HG03442 (cell line): ENCODE measurements around the gene DCT.
"Not testable (repeated sequence)": the region's sequence is repeated elsewhere in the genome, so short reads cannot be mapped to it uniquely, and the experiment has no call there.

Source experiments
- ATAC-seq: cut with Tn5 transposase; IDR thresholded peaks from one replicate; pipeline ENCODE4 v1.9.1; 2021; ENCODE audit warnings: mild to moderate bottlenecking, moderate library complexity; ENCODE audit not compliant: unreplicated experiment

Gene DCT

DNA sequence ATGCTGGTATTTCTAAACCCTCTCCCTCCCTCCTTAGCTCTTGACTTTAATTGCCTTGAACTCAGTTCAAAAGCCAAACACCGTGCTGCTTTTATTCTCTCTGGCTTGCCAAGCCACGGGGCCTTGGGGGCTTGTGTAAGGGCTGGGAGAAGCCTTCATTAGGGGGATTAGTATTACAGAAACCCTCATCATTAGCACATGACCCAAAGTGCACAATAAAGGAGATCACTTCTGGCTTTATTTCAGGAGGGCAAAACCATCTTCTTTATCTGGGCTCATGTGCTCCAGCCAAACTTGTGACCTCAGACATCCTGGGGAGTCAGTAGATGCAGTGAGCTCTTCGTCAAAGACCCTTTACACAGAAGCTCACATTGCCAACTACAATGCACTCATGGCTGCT, at the start of gene DCT:
DCT (minus strand) TSS at position 67 of the 400 bp plus-strand sequence. CDS start 427 bp downstream, outside the sequence.
- ATAC-seq, result no peak

DNA sequence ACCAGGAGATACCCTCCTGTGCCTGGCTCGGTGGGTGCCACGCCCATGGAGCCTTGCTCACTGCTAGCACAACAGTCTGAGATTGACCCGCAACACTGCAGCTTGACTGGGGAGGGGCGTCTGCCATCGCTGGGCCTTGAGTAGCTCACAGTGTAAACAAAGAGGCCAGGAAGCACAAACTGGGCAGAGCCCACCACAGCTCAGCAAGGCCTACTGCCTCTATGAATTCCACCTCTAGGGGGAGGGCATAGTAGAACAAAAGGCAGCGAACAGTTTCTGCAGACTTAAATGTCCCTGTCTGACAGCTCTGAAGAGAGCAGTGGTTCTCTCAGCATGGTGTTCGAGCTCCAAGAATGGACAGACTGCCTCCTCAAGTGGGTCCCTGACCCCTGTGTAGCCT, 47.5 kb upstream of the DCT start:
- ATAC-seq, result not testable (repeated sequence)

DNA sequence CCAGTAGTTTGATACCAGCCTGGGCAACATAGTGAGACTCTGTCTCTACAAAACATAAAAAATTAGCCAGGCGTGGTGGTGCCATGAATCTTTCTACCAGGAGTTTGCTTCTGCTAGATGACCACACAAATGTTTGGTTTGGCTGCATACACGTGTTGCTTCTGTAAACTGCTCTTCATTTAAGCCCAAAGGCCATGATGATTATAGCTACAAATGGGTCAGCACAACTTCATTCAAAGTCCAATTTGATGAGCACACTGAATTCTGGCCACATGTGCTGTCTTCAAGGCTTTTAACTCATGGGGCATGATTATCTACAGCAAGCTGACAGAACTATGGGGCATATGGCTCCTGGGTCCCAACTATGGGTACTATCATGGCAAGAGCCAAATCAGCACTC, 46.3 kb upstream of the DCT start:
- no peak for ATAC-seq

DNA sequence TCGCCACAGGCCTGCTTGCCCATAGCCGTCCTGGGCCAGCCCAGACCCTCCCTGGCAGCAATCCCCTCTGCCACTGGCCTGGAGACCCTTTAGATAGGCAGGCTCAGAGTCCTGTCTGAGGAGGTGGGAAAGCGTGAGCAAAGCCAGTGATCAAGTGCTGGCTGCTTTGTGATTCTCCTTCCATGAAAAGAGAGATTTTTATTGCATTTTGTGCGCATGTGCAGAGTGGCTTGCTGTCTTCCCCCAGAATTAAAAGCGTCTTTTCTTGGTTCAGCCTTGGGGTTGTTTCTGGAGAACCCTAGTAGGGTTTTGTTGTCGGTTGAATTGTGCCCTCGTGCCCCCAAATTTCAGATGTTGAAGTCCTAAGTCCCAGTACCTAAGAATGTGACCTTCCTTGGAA, 44.9 kb upstream of the DCT start:
- ATAC-seq, result no peak

DNA sequence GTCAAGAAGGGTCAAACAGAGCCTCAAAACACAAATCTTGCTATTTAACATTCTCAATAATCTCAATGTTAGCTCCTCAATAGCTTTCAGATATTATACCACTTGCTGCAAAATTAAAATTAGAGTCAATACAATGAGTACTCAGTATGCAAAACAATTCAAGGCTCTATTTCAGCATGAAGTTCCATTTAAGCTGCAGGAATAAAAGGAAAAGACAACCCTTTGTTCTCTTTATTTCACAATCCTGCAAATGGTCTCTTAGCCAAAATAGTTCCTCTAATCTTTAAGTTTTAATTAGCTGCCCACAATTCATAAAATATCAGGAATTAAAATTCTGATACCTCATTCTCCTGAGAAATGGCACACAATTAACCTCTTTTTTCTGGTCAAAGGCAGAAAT, 40.5 kb upstream of the DCT start:
- ATAC-seq, result no peak

DNA sequence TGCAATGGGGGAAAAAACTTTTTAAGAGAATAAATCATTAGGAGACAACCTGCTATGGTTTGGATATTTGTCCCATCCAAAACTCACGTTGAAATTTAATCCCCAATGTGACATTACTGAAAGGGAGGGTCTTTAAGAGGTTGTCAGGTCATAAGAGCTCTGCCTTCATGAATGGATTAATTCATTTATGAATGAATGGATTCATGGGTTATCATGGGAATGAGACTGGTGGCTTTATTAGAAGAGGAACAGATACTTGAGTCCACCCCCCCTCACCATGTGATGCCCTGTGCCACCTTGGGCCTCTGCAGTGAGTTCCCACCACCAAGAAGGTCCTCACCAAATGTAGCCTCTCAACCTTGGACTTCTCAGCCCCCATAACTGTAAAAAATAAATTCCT, 37.0 kb upstream of the DCT start:
- no peak for ATAC-seq

DNA sequence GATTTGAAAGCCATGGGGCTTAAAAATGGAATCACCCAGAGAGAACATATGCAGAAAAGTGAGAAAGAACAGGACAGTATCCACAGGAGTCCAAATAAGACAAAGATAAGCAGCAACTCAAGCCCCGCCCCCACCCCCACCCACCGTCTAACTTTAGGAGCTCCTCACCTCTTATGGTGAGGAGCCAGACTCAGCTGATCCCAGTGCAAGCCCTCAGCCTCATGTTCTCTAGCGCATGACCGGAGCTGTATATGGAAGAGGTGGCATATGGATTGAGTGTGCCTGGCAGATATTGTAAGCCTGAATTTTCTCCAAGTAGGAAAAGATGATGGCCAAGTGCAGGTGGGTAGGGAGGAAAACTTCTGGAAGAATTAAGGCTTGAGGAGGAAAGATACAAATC, 36.4 kb upstream of the DCT start:
- ATAC-seq, result no peak

DNA sequence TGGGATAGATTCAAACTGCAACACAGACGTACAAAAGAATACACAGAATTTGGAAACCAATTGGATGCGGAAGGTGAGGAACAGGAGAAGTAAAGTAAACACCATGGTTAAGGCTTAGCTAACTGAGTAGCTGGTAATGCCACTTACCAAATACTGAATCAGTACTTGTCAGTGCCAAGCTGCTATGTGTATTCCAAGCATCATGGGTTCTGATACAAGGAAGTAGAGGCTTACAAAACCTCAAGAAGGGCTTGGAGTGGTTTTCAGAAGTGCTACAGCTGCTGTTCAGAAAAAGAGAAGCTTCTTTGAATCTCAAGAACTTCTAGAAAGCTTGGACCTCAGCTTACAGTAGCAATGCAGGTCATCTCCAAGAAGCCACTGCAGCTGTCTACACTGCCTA, 35.9 kb upstream of the DCT start:
- ATAC-seq, result no peak

DNA sequence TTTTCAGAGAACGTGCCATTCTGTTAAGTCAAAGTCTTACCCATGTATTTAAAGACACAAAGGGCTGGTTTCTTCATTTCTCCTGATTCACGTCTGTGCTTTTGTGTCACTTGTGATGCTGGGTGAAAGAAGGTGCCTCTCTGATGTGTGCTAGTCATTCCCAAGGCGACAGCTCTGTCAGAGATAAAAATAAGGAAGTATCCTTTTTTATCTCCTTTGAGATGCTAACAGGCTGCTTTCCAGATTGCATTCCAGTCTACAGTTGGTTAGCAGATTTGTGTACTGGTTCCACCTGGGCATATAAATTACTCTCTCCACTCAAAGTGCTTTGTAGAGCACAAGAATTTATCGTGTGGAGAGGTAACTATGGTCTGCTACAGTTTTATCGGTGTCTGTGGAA, 33.5 kb upstream of the DCT start:
- no peak for ATAC-seq

DNA sequence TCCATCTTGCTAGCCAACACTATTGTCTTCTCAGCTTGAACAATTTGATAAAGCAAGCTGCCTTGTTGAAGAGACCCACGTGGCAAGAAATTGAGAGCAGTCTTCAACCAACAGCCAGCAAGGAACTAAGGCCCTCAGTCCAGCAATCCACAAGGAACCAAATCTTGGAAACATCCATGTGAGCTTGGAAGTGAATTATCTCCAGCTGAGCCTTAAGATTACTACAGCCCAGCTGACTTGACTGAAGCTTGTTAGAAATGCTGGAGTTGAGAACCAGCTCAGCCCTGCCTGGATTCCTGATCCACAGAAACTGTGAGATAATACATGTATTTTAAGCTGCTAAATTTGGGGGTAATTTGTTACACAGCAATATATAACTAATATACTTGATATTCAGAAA, 26.2 kb upstream of the DCT start:
- no peak for ATAC-seq

DNA sequence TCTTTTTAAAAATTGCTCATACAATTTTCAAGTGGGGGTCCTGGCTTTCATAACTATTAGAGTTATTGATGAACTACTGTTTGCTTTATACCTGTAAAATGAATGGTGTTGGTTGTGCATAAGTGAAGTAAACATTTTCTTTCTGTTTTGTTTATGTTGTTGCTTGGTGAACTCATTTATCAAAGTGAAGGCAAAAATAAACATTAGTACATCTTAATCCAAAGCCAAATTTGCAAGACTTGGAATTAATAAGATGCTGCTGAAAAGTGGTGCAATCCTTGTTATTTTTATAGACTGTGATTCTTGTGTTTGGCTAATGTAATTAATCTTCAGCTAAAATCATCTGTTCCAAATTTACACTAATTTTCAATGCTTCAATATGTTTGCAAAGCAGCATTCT, 24.4 kb upstream of the DCT start:
- no peak for ATAC-seq

DNA sequence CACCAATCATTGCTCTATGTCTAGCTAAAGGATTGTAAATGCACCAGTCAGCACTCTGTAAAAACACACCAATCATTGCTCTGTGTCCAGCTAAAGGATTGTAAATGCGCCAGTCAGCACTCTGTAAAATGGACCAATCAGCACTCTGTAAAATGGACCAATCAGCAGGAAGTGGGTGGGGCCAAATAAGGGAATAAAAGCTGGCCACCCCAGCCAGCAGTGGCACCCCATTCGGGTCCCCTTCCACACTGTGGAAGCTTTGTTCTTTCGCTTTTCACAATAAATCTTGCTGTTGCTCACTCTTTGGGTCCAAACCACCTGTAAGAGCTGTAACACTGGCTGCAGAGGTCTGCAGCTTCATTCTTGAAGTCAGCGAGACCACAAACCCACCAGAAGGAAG, 19.3 kb upstream of the DCT start:
- not testable (repeated sequence) for ATAC-seq

DNA sequence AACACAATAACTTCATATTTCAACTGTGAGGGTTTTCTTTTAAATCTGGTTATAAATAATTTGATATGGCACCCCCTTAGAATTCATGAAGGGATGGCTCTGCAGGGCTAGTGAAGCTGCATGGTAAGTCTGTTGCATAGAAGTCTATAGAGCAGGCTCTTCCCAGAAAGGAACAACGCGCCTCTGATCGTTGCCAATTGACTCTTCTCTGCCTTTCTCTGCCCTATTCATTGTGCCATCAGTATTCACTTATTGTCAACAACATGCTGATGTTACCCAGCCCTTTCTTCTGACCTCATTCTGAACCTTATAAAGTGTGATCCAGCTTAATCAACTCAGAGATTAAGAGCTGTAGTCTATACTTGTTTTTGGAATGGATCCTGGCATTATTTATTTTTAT, 16.3 kb upstream of the DCT start:
- ATAC-seq, result no peak

DNA sequence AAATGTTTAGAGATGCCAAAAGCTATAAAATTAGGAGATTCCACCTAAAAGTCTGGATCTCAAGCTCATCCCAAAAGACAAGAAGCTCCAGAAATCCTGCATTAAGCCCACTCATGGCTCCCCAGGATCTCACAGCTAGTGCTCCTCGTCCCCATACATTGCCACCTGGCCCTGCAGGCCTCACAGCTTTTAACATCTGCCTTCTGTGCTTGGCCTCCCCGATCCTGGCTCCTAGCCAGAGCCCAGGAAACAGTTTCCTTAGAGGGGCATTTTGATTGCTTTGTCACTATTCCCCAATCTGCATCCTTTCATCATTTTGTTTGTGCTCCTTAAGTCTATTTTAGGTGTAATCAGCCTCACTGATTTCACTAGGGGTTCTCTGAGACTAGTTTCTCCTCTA, 14.5 kb upstream of the DCT start:
- no peak for ATAC-seq

DNA sequence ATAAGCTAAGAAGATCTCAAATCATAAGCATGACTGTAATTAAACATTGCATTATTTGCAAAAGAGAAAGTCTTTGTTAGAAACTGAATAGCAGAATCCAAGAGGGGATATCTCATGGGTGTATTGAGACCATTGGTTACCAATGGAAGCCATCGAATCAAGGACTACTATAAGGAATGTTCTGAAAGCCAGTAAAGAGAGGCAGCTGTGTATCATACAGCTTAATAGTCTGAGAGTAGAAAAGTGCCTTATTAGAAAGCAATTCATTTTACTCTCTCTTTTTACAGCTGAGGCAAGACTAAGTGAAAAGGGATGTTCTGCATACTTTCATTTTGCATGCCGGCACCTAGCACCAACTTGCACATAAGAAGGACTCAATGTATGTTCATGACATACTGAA, 7.6 kb upstream of the DCT start:
- no peak for ATAC-seq

DNA sequence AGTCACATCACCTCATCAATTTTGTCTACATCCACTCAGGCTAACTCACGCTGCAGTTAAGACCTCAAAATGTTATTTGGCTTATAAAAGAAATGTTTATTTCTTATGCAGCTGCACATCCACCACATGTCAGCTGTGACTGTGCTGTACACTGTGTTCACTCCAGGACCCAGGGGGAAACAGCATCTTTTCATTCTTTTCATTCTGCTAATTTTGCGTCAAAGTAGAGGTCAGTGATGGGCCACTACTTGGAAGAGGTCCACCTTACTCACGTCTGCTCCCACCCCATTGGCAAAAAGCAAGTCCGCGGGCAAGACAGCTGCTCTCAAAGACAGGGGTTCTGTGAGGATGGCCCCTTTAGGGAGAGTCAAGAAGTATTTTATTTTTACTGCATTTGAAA, 4.5 kb upstream of the DCT start:
- ATAC-seq, result no peak

DNA sequence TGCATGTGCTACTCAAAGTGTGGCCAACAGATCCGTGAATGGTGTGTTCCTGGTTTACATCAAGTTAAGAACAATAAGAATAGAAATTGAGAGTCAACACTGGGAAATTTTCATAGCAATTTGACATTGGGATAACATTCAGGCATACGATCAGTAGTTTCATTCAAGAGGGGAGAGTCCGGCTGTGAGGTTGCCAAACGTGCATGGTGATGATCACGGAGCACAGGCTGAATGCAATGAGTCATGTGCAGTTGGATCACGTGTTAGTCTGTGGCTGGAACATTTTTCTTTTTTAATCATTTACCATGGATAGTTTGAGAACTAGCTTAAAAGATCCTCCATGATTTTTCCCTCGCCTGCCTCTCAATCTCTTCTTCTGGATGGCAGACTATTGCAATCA, 2.5 kb upstream of the DCT start:
- no peak for ATAC-seq

DNA sequence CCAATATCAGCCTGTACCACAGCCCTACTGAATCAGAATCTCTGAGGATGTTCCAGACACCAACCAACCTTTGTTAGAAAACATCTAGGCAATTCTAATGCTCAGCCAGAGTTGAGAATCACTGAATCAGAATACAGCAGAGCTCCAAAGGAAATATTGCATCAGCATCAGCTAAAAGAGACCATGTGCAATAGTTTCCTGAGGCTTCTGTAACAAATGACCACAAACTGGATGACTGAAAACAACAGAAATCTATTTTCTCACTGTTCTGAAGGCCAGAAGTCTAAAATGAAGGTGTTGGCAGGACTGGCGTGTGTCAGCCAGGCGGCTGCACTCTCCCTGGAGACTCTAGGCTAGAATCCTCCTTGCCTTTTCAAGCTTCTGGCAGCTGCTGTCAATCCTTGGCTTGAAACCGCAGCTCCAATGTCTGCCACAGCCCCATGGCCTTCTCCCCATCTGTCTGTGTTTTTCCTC, 1.2 kb upstream of the DCT start:
- no peak for ATAC-seq

DNA sequence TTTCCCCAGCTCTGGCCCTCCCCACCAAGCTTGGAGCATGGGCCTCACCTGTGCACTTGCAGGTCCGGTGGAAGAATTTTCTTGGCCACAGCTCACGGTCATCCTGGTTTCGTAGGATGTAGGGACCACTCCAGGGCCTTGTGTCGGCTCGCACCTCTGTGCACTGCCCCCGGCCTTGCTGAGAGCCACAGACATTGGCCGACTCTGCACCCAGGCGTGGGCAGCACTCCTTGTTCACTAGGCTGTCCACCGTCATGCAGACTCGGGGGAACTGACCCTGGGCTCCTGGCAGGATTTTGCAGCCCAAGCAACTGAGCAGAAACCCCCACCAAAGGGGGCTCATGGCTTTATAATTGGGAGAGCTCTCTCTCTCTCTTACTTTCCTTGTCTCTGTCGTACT, 569 bp downstream of the DCT start:
- no peak for ATAC-seq

DNA sequence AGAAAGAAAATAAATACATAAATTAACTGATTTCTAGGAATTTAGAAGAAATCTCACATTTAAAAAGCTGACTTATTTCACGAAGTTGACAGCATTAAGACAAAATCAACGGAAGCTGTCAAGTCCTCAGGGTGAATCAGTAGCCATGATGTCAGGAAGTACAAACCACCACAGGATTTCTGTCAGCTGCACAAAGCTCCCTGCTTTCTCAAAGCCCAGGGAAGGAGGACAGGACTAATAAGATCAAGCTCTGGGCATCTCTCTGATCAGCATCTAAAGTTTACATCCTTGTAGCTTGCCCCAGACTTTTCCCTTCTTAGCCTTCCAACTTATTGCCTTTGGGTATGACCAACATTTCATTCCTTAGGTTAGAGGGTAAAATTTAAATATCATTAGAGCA, 9.4 kb downstream of the DCT start:
- no peak for ATAC-seq

DNA sequence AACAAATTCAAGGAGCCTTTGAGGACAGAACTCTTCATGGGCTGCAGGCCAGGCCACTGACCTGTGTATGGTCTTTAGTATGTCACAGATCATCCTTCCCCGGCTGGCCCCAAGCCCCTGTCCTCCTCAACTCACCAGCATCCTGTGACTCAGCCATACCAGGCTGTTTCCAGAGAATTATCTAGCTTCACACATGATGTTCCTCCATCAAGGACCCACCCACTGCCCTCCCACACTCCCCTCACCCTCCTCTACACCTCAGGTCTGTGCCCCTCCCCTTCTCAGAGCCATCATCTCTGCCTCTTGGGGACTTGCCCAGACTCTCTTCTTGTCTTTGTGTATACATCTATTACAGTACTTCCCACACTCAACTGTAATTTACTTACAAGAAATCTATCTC, 14.7 kb downstream of the DCT start:
- no peak for ATAC-seq

DNA sequence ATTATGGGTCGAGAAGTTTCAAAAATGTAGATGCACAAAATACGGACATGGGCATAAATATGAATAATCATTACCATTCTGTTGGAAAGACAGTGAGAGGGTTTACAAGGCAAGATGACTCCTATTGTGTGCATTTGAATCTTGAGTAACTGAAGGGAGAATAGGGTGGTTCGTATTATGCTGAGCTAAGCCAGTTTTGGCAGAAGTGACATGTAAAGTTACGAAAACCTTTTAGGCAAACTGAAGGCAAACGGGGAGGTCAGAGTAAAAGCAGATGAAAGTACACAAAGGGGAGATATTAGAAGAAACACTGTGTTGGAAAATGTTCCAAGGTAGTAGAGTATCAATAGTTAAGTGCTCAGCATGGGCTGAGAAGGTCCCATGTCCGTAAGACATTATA, 16.8 kb downstream of the DCT start:
- ATAC-seq, result no peak

DNA sequence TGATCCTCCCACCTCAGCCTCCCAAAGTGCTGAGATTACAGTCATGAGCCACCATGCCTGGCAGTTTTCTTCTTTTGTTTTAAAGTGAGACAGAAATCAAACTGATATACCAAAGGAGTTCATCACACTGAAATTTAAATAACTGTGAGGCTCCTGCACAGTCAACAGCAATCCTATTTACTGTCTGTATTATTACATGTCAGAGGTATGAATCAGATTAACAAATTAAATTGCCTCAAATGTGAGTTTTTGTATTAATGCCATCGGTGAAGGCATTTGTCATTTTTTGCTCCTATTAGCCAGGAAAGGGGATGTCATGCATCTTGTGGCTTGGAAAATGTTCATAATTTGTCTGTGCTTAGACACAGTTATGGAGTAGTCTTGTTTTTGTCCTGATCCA, 20.4 kb downstream of the DCT start:
- ATAC-seq, result no peak

DNA sequence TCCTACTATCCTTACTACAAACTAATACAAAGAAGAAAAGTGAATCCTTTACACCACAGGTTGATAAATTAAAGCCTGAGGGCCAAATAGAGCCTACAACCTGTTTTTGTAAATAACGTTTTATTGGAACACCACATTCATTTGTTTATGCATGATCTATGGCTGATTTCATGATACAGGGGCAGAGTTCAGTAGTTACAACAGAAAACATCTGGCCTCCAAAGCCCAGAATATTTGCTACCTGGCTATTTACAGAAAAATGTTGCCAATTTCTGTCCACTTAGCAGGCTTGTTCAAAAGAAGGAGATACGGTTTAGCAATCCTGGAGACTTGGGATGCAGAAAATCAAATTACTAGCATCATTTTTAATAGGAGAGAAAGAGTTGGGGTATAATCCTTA, 24.1 kb downstream of the DCT start:
- ATAC-seq, result no peak
